Activated CD8-positive, alpha-beta memory T cell treated with anti-CD3 and anti-CD28 coated beads, Interleukin-2, amount 50 U/mL, for 24 hours (primary cell): ENCODE measurements around the gene HNRNPA0.
"Not testable (repeated sequence)": the region's sequence is repeated elsewhere in the genome, so short reads cannot be mapped to it uniquely, and the experiment has no call there.

Source experiments
- DNase-seq: peaks from one replicate; pipeline ENCODE4 v3.0.0-alpha.2; 2020; ENCODE audit errors: extremely low read depth

Gene HNRNPA0

GRCh38 chr5:137754188-137754960 lies at the start of gene HNRNPA0:
Gene HNRNPA0, minus strand, starts transcription at chr5:137754363. Its CDS starts 297 bp downstream, at chr5:137754066.
- DNase-seq, result peak; percentile 93

- DNase-seq, result no peak
Observed at GRCh38 chr5:137802282-137803210, 48.4 kb upstream of the HNRNPA0 start.

GRCh38 chr5:137800700-137801411 lies 46.7 kb upstream of the HNRNPA0 start:
- no peak for DNase-seq

GRCh38 chr5:137796279-137796678 lies 42.1 kb upstream of the HNRNPA0 start:
- no peak for DNase-seq

GRCh38 chr5:137794863-137795262 lies 40.7 kb upstream of the HNRNPA0 start:
- no peak for DNase-seq

- no peak for DNase-seq
Observed at GRCh38 chr5:137792303-137792702, 38.1 kb upstream of the HNRNPA0 start.

- DNase-seq, result no peak
Observed at GRCh38 chr5:137791799-137792198, 37.6 kb upstream of the HNRNPA0 start.

- no peak for DNase-seq
Observed at GRCh38 chr5:137791387-137791786, 37.2 kb upstream of the HNRNPA0 start.

GRCh38 chr5:137788560-137788959 lies 34.4 kb upstream of the HNRNPA0 start:
- not testable (repeated sequence) for DNase-seq

GRCh38 chr5:137782984-137783536 lies 28.9 kb upstream of the HNRNPA0 start:
- DNase-seq, result no peak

GRCh38 chr5:137782055-137782454 lies 27.9 kb upstream of the HNRNPA0 start:
- DNase-seq, result no peak

- DNase-seq, result no peak
Observed at GRCh38 chr5:137778772-137779564, 24.8 kb upstream of the HNRNPA0 start.

- DNase-seq, result not testable (repeated sequence)
Observed at GRCh38 chr5:137767937-137768336, 13.8 kb upstream of the HNRNPA0 start.

- DNase-seq, result no peak
Observed at GRCh38 chr5:137761566-137761965, 7.4 kb upstream of the HNRNPA0 start.

- DNase-seq, result no peak
Observed at GRCh38 chr5:137760719-137761516, 6.8 kb upstream of the HNRNPA0 start.

- no peak for DNase-seq
Observed at GRCh38 chr5:137760294-137760693, 6.1 kb upstream of the HNRNPA0 start.

- no peak for DNase-seq
Observed at GRCh38 chr5:137758715-137759306, 4.6 kb upstream of the HNRNPA0 start.

- DNase-seq, result no peak
Observed at GRCh38 chr5:137758121-137758520, 4.0 kb upstream of the HNRNPA0 start.

GRCh38 chr5:137757634-137758033 lies 3.5 kb upstream of the HNRNPA0 start:
- no peak for DNase-seq
